Neutrophil (primary cell): ENCODE results near the gene SH3RF3.

Experiments
- H3K27ac ChIP-seq: fragments of 200-600 bp; sonication (generic); 2 replicates; pipeline ENCODE4 v1.5.1; 2016; ENCODE audit warnings: mild to moderate bottlenecking, moderate library complexity
- H3K27me3 ChIP-seq: fragments of 200-600 bp; sonication (generic); 2 replicates; pipeline ENCODE4 v1.6.0; 2016; ENCODE audit warnings: mild to moderate bottlenecking
- H3K36me3 ChIP-seq: fragments of 200-600 bp; sonication (generic); 2 replicates; pipeline ENCODE4 v1.5.1; 2017
- H3K4me1 ChIP-seq, 2 experiments: fragments of 200-600 bp in 1 of 2; sonication (generic) in 1 of 2; 1 replicate in 1 of 2; 2 replicates in 1 of 2; pipeline versions ENCODE4 v1.5.1 to v1.6.1; 2013 to 2016; ENCODE audit warnings: low read depth in 1 of 2, low read length in 1 of 2, mild to moderate bottlenecking in 1 of 2, moderate library complexity in 1 of 2; ENCODE audit not compliant: control insufficient read depth in 1 of 2, insufficient read depth in 1 of 2
- H3K4me3 ChIP-seq, 2 experiments: fragments of 200-600 bp in 1 of 2; sonication (generic) in 1 of 2; 1 replicate in 1 of 2; 2 replicates in 1 of 2; pipeline ENCODE4 v1.5.1; 2013 to 2016; ENCODE audit warnings: low read depth in 1 of 2, low read length in 1 of 2, mild to moderate bottlenecking in 1 of 2, moderate library complexity in 1 of 2
- H3K9me3 ChIP-seq: fragments of 200-600 bp; sonication (generic); 2 replicates; pipeline ENCODE4 v1.5.1; 2016
- TF ChIP-seq, protein P1 (sequence below): fragments of 200-600 bp; sonication (generic); IDR thresholded peaks from 2 replicates; pipeline ENCODE4 v1.5.1; 2016; ENCODE audit warnings: antibody characterized with exemption

SH3RF3 gene

DNA sequence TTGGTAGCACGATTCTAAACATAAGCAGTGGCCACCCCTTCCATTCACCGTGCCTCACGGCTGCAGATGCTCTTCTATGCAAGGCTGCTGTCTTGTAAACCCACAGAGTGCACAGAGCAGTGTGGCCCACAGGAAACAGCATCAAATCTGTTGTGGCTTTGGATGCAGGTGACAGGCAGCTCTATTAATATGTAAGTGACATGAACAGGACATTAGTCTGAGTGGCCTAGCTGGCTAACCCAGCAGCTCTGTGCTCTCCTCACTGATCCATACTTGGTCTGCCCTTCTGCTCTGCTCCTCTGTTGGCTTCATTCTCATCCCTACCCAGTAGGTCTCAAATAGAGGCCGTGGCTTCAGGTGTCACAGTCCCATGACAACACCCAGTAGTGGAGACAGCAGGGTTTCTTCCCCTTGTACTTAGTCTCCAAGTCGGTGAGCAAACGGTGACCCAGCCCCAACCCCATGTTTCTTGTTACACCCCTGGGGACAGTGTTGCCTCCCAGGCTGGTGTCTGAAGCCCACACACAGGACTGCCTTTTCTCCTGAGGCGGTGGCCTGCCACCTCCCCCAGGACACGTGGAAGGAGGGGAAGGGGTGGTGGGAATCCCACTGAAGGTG, 5.8 kb downstream of the SH3RF3 start:
- no peak overlapping the region for H3K4me3 ChIP-seq
- no peaks in the 10 kb centered on the region for H3K36me3 ChIP-seq
- TF ChIP-seq, protein P1, sequence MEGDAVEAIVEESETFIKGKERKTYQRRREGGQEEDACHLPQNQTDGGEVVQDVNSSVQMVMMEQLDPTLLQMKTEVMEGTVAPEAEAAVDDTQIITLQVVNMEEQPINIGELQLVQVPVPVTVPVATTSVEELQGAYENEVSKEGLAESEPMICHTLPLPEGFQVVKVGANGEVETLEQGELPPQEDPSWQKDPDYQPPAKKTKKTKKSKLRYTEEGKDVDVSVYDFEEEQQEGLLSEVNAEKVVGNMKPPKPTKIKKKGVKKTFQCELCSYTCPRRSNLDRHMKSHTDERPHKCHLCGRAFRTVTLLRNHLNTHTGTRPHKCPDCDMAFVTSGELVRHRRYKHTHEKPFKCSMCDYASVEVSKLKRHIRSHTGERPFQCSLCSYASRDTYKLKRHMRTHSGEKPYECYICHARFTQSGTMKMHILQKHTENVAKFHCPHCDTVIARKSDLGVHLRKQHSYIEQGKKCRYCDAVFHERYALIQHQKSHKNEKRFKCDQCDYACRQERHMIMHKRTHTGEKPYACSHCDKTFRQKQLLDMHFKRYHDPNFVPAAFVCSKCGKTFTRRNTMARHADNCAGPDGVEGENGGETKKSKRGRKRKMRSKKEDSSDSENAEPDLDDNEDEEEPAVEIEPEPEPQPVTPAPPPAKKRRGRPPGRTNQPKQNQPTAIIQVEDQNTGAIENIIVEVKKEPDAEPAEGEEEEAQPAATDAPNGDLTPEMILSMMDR = no peak
- H3K4me1 ChIP-seq = peaks cover 18 to 24% of the 10 kb centered on the region in 2 experiments
- H3K27me3 ChIP-seq = peaks cover 62% of the 10 kb centered on the region
- H3K27ac ChIP-seq = no peak overlapping the region
- H3K9me3 ChIP-seq = no peaks in the 10 kb centered on the region

DNA sequence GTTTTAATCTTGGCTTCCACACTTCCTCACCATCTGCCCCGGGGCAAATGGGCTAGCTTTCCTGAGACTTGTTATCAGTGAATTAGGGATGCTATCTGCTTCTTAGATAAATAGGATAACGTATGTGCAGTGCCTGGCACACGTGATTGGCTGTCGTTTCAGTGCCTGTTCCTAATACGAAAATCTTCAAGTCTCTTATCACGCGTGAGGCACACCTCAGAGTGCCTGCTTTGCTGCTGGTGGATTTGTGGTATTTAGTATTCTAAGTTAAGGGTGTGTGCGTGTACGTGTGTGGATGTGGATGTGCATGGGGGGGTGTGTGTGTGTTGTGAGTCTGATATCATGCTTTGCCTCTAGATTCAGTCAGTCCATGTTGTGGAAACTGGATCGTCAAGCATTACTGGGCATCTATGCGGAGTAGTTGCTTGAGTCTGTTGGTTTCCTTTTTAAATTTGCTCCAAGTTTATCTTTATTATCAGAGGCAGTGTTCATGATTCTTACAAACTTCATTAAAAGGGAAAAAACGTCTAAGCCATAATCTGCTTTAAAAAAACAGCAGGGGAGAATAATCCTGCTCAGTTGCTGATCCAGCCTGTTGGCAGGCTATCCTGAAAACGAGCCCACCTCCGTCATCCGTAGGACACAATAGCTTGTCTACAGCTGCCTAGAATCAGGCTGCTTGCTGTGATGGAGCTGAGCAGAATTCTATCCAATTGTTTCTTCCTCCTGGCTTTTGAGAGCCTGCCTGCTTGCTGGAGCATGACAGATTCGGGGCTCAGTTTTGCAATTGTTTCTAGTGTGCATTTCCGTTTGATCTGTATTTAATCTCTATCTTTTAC, 6.6 kb downstream of the SH3RF3 start:
- TF ChIP-seq, protein P1 = no peak
- Histone ChIP-seq H3K9me3 (no peaks in the 10 kb centered on the region), H3K4me1 (peaks cover 12 to 17% of the 10 kb centered on the region in 2 experiments), H3K27me3 (peaks cover 54% of the 10 kb centered on the region), H3K36me3 (no peaks in the 10 kb centered on the region), H3K4me3 (no peak overlapping the region), H3K27ac (no peak overlapping the region)

DNA sequence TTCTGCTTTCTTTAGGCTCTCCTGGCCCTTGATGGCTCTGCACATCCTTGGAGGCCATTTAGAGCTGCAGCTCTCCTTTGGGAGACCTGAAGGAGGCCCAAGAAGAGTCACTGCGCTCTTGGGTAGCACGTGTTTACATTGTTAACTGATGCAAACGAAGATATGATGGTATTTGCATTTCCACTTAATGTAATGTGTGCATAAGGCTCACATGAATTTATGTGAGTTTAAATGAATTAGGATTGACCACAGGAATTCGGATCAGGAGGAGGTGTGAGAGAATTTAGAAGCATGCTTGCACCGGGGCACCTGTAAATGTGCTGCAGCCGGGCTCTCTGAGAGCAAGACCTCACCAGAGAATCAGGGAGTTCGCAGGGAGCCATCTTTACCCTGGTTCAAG, 7.5 kb downstream of the SH3RF3 start:
- H3K4me1 ChIP-seq = peaks cover 2 to 7% of the 10 kb centered on the region in 2 experiments
- H3K9me3 ChIP-seq = no peaks in the 10 kb centered on the region
- H3K4me3 ChIP-seq = no peak overlapping the region
- H3K27ac ChIP-seq = no peak overlapping the region
- TF ChIP-seq, protein P1 = no peak
- no peaks in the 10 kb centered on the region for H3K36me3 ChIP-seq
- H3K27me3 ChIP-seq = peaks cover 45% of the 10 kb centered on the region

DNA sequence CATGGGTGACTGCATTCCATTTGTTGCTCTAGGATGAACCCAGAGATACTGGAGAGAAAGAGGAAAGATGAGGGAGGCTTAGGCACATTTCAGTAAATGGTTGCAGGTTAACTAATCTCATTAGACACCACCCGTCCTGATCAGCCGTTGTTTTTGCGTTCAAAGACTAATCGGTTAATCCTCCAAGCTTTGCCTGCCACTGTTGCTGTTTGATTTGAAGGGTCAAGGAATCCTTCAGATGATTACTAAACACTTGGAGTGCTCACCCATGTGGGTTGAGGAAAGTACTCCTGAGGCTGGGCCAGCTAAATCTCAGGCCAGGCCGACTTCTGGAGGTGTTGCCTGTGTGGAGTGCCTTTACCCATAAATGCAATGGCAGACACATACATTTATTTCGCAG, 8.6 kb downstream of the SH3RF3 start:
- TF ChIP-seq, protein P1 = no peak
- peaks cover 34% of the 10 kb centered on the region for H3K27me3 ChIP-seq
- H3K36me3 ChIP-seq = no peaks in the 10 kb centered on the region
- peaks cover 0 to 3% of the 10 kb centered on the region in 2 experiments for H3K4me1 ChIP-seq
- no peak overlapping the region for H3K4me3 ChIP-seq
- no peaks in the 10 kb centered on the region for H3K9me3 ChIP-seq
- H3K27ac ChIP-seq = no peak overlapping the region

DNA sequence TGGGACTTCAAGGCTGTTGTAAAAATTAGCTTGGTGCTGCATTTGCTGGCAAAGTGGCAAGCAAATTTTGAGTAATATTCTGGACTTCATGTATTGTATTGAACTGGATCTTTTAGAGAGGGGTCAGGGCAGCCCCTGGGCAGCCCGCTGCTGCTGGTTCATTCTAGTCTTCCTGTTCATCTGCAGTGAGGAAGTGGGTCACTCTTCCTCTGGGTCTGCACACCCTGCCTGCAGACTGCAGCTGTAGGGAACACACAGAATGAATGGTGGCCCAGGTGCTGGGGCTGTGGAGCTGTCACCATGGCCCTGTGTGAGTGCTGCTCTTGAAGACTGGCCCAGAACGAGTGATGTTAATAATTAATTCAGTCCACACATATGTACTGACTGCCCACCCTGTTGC, 9.4 kb downstream of the SH3RF3 start:
- TF ChIP-seq, protein P1 = no peak
- Histone ChIP-seq H3K9me3 (no peaks in the 10 kb centered on the region), H3K27ac (no peak overlapping the region), H3K4me1 (peaks cover 0 to 3% of the 10 kb centered on the region in 2 experiments), H3K4me3 (no peak overlapping the region), H3K27me3 (peaks cover 26% of the 10 kb centered on the region), H3K36me3 (no peaks in the 10 kb centered on the region)
